ENCODE data around the gene NEK8. TPM values are rescaled to one million over a fixed set of nuclear protein-coding genes. Genes with fewer than 3 reads are reported as not detected.

NEK8 gene
- polyA plus RNA-seq, 1 donor from 2014 or later = 1.5 TPM

DNA sequence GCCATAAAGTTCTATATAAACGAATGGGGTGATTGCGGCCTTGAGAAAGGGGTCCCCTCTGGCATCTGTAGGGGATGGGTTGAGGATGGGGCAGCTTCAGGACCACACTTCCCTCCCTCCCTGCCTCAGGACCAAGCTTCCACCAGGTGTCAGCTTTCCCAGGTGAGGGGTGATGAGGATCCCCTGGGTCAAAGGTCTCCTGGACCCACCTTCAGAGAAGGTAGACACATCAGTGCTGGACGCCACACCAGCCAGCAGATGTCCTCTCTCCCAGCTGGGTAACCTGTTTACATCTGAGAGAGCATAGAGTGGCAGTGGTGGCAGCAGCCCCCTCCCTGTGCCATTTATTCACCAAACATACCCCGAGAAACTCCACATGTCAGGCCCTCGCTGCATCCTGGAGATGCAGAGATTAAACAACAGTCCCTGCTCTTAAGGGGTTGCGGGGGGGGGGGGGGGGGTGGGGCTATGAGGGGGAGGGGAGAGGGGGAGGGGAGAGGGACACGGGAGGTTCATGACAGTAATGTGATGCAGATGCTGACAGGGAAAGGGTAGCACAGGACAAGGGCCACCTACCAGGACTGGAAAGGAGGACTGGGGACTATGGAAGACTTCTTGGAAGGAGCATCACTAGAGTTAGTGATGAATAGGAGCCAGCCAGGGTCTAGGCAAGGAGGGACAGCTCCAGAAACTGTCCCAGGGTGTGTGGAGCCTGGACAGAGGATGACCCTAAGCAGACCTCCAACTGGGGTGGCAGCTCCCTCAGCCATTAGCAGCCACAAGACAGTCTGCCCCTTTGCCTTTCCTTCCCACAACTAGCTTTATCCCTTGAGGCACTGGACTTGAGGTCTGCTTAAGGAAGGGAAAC lies 21.9 kb upstream of the NEK8 start:
- Histone ChIP-seq H3K4me2 (ENCODE audit: low read length) (no peak overlapping the region), H3K9me3 (ENCODE audit: low read length) (no peaks in the 10 kb centered on the region), H3K36me3 (ENCODE audit: insufficient read depth, low read length) (no peaks in the 10 kb centered on the region), H3K27me3 (ENCODE audit: insufficient read depth, low read depth, low read length) (no peaks in the 10 kb centered on the region), H3F3A (ENCODE audit: insufficient read depth, low read length, poor library complexity, severe bottlenecking) (peaks cover 3% of the 10 kb centered on the region), H3K79me2 (replicated peaks; ENCODE audit: insufficient read depth, low read length) (no peaks in the 10 kb centered on the region), H3K4me3 (ENCODE audit: low read length) (no peak overlapping the region), H4K20me1 (ENCODE audit: insufficient read depth) (no peaks in the 10 kb centered on the region), H2AFZ (ENCODE audit: low read depth, low read length) (no peak overlapping the region), H3K9me2 (ENCODE audit: insufficient read depth, low read length) (no peaks in the 10 kb centered on the region), H3K27ac (ENCODE audit: low read length) (no peak overlapping the region), H3K9ac (ENCODE audit: low read length) (no peak overlapping the region)
- no peak for TF ChIP-seq RAD21 (conservative IDR thresholded peaks at IDR 0.05)
- no peak for TF ChIP-seq MXI1 (conservative IDR thresholded peaks at IDR 0.05; ENCODE audit: poor library complexity, severe bottlenecking)
- TF ChIP-seq TAF1 (IDR thresholded peaks at IDR 0.05; ENCODE audit: low read depth) = no peak
- TF ChIP-seq, protein P1, sequence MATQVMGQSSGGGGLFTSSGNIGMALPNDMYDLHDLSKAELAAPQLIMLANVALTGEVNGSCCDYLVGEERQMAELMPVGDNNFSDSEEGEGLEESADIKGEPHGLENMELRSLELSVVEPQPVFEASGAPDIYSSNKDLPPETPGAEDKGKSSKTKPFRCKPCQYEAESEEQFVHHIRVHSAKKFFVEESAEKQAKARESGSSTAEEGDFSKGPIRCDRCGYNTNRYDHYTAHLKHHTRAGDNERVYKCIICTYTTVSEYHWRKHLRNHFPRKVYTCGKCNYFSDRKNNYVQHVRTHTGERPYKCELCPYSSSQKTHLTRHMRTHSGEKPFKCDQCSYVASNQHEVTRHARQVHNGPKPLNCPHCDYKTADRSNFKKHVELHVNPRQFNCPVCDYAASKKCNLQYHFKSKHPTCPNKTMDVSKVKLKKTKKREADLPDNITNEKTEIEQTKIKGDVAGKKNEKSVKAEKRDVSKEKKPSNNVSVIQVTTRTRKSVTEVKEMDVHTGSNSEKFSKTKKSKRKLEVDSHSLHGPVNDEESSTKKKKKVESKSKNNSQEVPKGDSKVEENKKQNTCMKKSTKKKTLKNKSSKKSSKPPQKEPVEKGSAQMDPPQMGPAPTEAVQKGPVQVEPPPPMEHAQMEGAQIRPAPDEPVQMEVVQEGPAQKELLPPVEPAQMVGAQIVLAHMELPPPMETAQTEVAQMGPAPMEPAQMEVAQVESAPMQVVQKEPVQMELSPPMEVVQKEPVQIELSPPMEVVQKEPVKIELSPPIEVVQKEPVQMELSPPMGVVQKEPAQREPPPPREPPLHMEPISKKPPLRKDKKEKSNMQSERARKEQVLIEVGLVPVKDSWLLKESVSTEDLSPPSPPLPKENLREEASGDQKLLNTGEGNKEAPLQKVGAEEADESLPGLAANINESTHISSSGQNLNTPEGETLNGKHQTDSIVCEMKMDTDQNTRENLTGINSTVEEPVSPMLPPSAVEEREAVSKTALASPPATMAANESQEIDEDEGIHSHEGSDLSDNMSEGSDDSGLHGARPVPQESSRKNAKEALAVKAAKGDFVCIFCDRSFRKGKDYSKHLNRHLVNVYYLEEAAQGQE (IDR thresholded peaks at IDR 0.05; ENCODE audit: borderline replicate concordance) = no peak
- no peak for TF ChIP-seq SMC3 (conservative IDR thresholded peaks at IDR 0.05; ENCODE audit: poor library complexity)
- no peak for TF ChIP-seq CTCF (IDR thresholded peaks at IDR 0.05; ENCODE audit: poor library complexity, severe bottlenecking)
- TF ChIP-seq EP300 (conservative IDR thresholded peaks at IDR 0.05; ENCODE audit: poor library complexity, severe bottlenecking) = no peak
- TF ChIP-seq EZH2 (IDR thresholded peaks at IDR 0.05; ENCODE audit: borderline replicate concordance, insufficient read depth, low read length, poor library complexity, severe bottlenecking) = no peak
- TF ChIP-seq POLR2AphosphoS5 (IDR thresholded peaks at IDR 0.05) = no peak

- Histone ChIP-seq H3K9me3 (ENCODE audit: low read length) (no peaks in the 10 kb centered on the region), H3K9me2 (ENCODE audit: insufficient read depth, low read length) (no peaks in the 10 kb centered on the region), H3F3A (ENCODE audit: insufficient read depth, low read length, poor library complexity, severe bottlenecking) (peaks cover 3% of the 10 kb centered on the region), H3K79me2 (replicated peaks; ENCODE audit: insufficient read depth, low read length) (no peaks in the 10 kb centered on the region), H3K4me3 (ENCODE audit: low read length) (no peak overlapping the region), H3K27ac (ENCODE audit: low read length) (no peak overlapping the region), H2AFZ (ENCODE audit: low read depth, low read length) (no peak overlapping the region), H4K20me1 (ENCODE audit: insufficient read depth) (no peaks in the 10 kb centered on the region), H3K27me3 (ENCODE audit: insufficient read depth, low read depth, low read length) (no peaks in the 10 kb centered on the region), H3K4me2 (ENCODE audit: low read length) (no peak overlapping the region), H3K9ac (ENCODE audit: low read length) (no peak overlapping the region), H3K36me3 (ENCODE audit: insufficient read depth, low read length) (no peaks in the 10 kb centered on the region)
- TF ChIP-seq, protein P1 (IDR thresholded peaks at IDR 0.05; ENCODE audit: borderline replicate concordance) = no peak
- no peak for TF ChIP-seq EP300 (conservative IDR thresholded peaks at IDR 0.05; ENCODE audit: poor library complexity, severe bottlenecking)
- no peak for TF ChIP-seq TAF1 (IDR thresholded peaks at IDR 0.05; ENCODE audit: low read depth)
- no peak for TF ChIP-seq CTCF (IDR thresholded peaks at IDR 0.05; ENCODE audit: poor library complexity, severe bottlenecking)
- no peak for TF ChIP-seq SMC3 (conservative IDR thresholded peaks at IDR 0.05; ENCODE audit: poor library complexity)
- no peak for TF ChIP-seq RAD21 (conservative IDR thresholded peaks at IDR 0.05)
- TF ChIP-seq MXI1 (conservative IDR thresholded peaks at IDR 0.05; ENCODE audit: poor library complexity, severe bottlenecking) = no peak
- no peak for TF ChIP-seq EZH2 (IDR thresholded peaks at IDR 0.05; ENCODE audit: borderline replicate concordance, insufficient read depth, low read length, poor library complexity, severe bottlenecking)
- no peak for TF ChIP-seq POLR2AphosphoS5 (IDR thresholded peaks at IDR 0.05)
Measured at GRCh38 chr17:28707339-28707720, 21.3 kb upstream of the NEK8 start.
